Gastrocnemius medialis (tissue), 4 donors: ENCODE measurements around the gene CCDC8.

Experiments used
- CTCF ChIP-seq, 5 experiments: fragments of 450-650 bp in 3 of 5; fragments of 200-600 bp in 2 of 5; sonication (generic) in 2 of 5; IDR thresholded peaks in 4 of 5; conservative IDR thresholded peaks in 1 of 5; 1 replicate in 4 of 5; 2 replicates in 1 of 5; pipeline ENCODE4 v1.5.1; 2016 to 2019; ENCODE audit warnings: antibody characterized with exemption in 5 of 5, mild to moderate bottlenecking in 3 of 5, moderate library complexity in 3 of 5
- POLR2A ChIP-seq, 2 donors: fragments of 450-650 bp; IDR thresholded peaks; one replicate each; pipeline ENCODE4 v1.6.1; 2017; ENCODE audit warnings: antibody characterized with exemption in 2 of 2, mild to moderate bottlenecking in 2 of 2, moderate library complexity in 2 of 2

GRCh38 chr19:46431824-46432223 lies 18.5 kb upstream of the CCDC8 start:
- no peak for TF ChIP-seq CTCF (IDR thresholded peaks at IDR 0.05 in 4 of 5, conservative IDR thresholded peaks at IDR 0.05 in 1 of 5)
- TF ChIP-seq POLR2A (IDR thresholded peaks at IDR 0.05), result no peak
